H1 (cell line): ENCODE measurements around the gene PDXDC1. TPM values are rescaled to one million over a fixed set of nuclear protein-coding genes. Genes with fewer than 3 reads are reported as not detected.
"Not testable (repeated sequence)": the region's sequence is repeated elsewhere in the genome, so short reads cannot be mapped to it uniquely, and the experiment has no call there.

Experiments used
- CTCF ChIA-PET: fragments of 300-600 bp; sonication (Branson Sonifier 250); formaldehyde crosslinking; loops from one replicate; lab custom pipeline; 2021; ENCODE audit not compliant: partially characterized antibody; lab: Charles Lee
- POLR2A ChIA-PET: fragments of 300-600 bp; sonication (Branson Sonifier 250); formaldehyde crosslinking; loops from one replicate; lab custom pipeline; 2021; ENCODE audit warnings: inconsistent platforms; ENCODE audit not compliant: partially characterized antibody; lab: Charles Lee
- DNase-seq, 2 experiments: peaks; one replicate each; pipeline versions ENCODE4 v3.0.0 to v3.0.0-alpha.2; 2010 to 2022; ENCODE audit warnings: low spot score in 2 of 2, low read depth in 1 of 2, mixed read lengths in 1 of 2
- FAIRE-seq: peaks from 2 replicates; lab custom pipeline; 2011; peaks lifted over from hg19 to GRCh38; lab: Jason Lieb, UNC
- H2AFZ ChIP-seq: 2 replicates; pipeline ENCODE4 v1.8.1; 2012; ENCODE audit warnings: low read length, inconsistent platforms
- H2AK5ac ChIP-seq: 2 replicates; pipeline ENCODE4 v1.6.1; 2013; ENCODE audit warnings: low read depth, low read length
- H2BK120ac ChIP-seq: replicated peaks from 2 replicates; pipeline ENCODE3; 2013; ENCODE audit warnings: low read depth, low read length, inconsistent platforms
- H2BK12ac ChIP-seq: 2 replicates; pipeline ENCODE4 v1.6.1; 2013; ENCODE audit warnings: low read depth, low read length
- H2BK15ac ChIP-seq: 2 replicates; pipeline ENCODE4 v1.6.1; 2013; ENCODE audit warnings: low read length
- H2BK20ac ChIP-seq: 2 replicates; pipeline ENCODE4 v1.6.1; 2013; ENCODE audit warnings: low read length
- H2BK5ac ChIP-seq: 2 replicates; pipeline ENCODE4 v1.6.1; 2013; ENCODE audit warnings: low read depth, low read length
- H3K14ac ChIP-seq: 2 replicates; pipeline ENCODE4 v1.6.1; 2013; ENCODE audit warnings: inconsistent platforms; ENCODE audit not compliant: insufficient read length
- H3K18ac ChIP-seq: 2 replicates; pipeline ENCODE4 v1.6.1; 2013; ENCODE audit warnings: low read length; ENCODE audit errors: extremely low read depth
- H3K23ac ChIP-seq: 2 replicates; pipeline ENCODE4 v1.6.1; 2013; ENCODE audit warnings: inconsistent platforms; ENCODE audit not compliant: insufficient read length
- H3K23me2 ChIP-seq: 2 replicates; pipeline ENCODE4 v1.6.1; 2013; ENCODE audit warnings: low read depth, low read length
- H3K27ac ChIP-seq: 2 replicates; pipeline ENCODE4 v1.6.1; 2011; ENCODE audit warnings: low read depth, low read length, inconsistent platforms
- H3K27me3 ChIP-seq, 4 experiments: replicated peaks in 1 of 4; 1 replicate in 1 of 4; 2 replicates in 3 of 4; pipeline versions ENCODE4 v1.6.1 to v1.8.1; 2011 to 2013; ENCODE audit warnings: low read length in 3 of 4, mild to moderate bottlenecking in 3 of 4, inconsistent platforms in 2 of 4, mixed read lengths in 2 of 4, moderate library complexity in 1 of 4; ENCODE audit not compliant: control insufficient read depth in 3 of 4, insufficient read depth in 3 of 4; ENCODE audit errors: extremely low read depth in 1 of 4
- H3K36me3 ChIP-seq, 4 experiments: 2 replicates each; pipeline versions ENCODE4 v1.6.1 to v1.8.1; 2011 to 2013; ENCODE audit warnings: mild to moderate bottlenecking in 4 of 4, low read length in 3 of 4, moderate library complexity in 2 of 4, control low read depth in 1 of 4, inconsistent platforms in 1 of 4; ENCODE audit not compliant: insufficient read depth in 4 of 4, control insufficient read depth in 2 of 4
- H3K4ac ChIP-seq: replicated peaks from 2 replicates; pipeline ENCODE3; 2013; ENCODE audit warnings: low read length, low read depth, mixed read lengths, inconsistent platforms; ENCODE audit not compliant: insufficient read length
- H3K4me1 ChIP-seq, 4 experiments: replicated peaks in 1 of 4; 1 replicate in 1 of 4; 2 replicates in 3 of 4; pipeline versions ENCODE4 v1.6.1 to v1.8.1; 2011 to 2013; ENCODE audit warnings: low read length in 3 of 4, inconsistent platforms in 2 of 4, mixed read lengths in 1 of 4; ENCODE audit not compliant: insufficient read depth in 4 of 4, control insufficient read depth in 3 of 4
- H3K4me2 ChIP-seq, 2 experiments: 2 replicates each; pipeline versions ENCODE4 v1.6.1 to v1.8.1; 2011 to 2013; ENCODE audit warnings: low read depth in 2 of 2, low read length in 2 of 2, control low read depth in 1 of 2, inconsistent platforms in 1 of 2, mild to moderate bottlenecking in 1 of 2; ENCODE audit not compliant: insufficient read depth in 1 of 2
- H3K4me3 ChIP-seq, 4 experiments: fragments of 200-600, 300-600 bp in 1 of 4; sonication (generic), shearing (Covaris generic), sonication (Bioruptor Twin) in 1 of 4; 2 replicates each; pipeline versions ENCODE4 v1.5.1 to v1.8.1; 2011 to 2016; ENCODE audit warnings: low read length in 4 of 4, low read depth in 3 of 4, control low read depth in 2 of 4, inconsistent platforms in 2 of 4, mild to moderate bottlenecking in 2 of 4, mixed read lengths in 1 of 4, moderate library complexity in 1 of 4; ENCODE audit not compliant: insufficient read depth in 2 of 4; ENCODE audit errors: extremely low read depth in 1 of 4
- H3K56ac ChIP-seq: replicated peaks from 2 replicates; pipeline ENCODE3; 2013; ENCODE audit warnings: low read depth, mild to moderate bottlenecking, mixed read lengths, low read length, inconsistent platforms; ENCODE audit not compliant: insufficient read length
- H3K79me1 ChIP-seq: 2 replicates; pipeline ENCODE4 v1.6.1; 2013; ENCODE audit warnings: low read depth, low read length, control low read depth
- H3K79me2 ChIP-seq, 2 experiments: 2 replicates each; pipeline versions ENCODE4 v1.6.1 to v1.8.1; 2012 to 2013; ENCODE audit warnings: low read length in 2 of 2, mild to moderate bottlenecking in 2 of 2, inconsistent platforms in 1 of 2; ENCODE audit not compliant: insufficient read depth in 2 of 2, control insufficient read depth in 1 of 2
- H3K9ac ChIP-seq, 4 experiments: replicated peaks in 1 of 4; 1 replicate in 1 of 4; 2 replicates in 3 of 4; pipeline versions ENCODE4 v1.6.1 to v1.8.1; 2011 to 2013; ENCODE audit warnings: low read depth in 3 of 4, low read length in 3 of 4, control low read depth in 2 of 4, mild to moderate bottlenecking in 2 of 4, moderate library complexity in 2 of 4, inconsistent platforms in 1 of 4; ENCODE audit errors: extremely low read depth in 1 of 4
- H3K9me3 ChIP-seq, 2 experiments: 2 replicates each; pipeline versions ENCODE4 v1.6.1 to v1.8.1; 2012 to 2013; ENCODE audit warnings: mild to moderate bottlenecking in 2 of 2, moderate library complexity in 2 of 2, control low read depth in 1 of 2, inconsistent platforms in 1 of 2, low read depth in 1 of 2, low read length in 1 of 2, mixed read lengths in 1 of 2; ENCODE audit not compliant: insufficient read depth in 2 of 2
- H4K20me1 ChIP-seq, 2 experiments: replicated peaks in 1 of 2; 2 replicates each; pipeline versions ENCODE3 to v1.8.1; 2011 to 2013; ENCODE audit warnings: inconsistent platforms in 2 of 2, low read length in 2 of 2, mild to moderate bottlenecking in 1 of 2; ENCODE audit not compliant: insufficient read depth in 2 of 2, control insufficient read depth in 1 of 2
- H4K5ac ChIP-seq: 2 replicates; pipeline ENCODE4 v1.6.1; 2013; ENCODE audit warnings: low read length, low read depth, mixed read lengths, inconsistent platforms; ENCODE audit not compliant: insufficient read length
- H4K8ac ChIP-seq: 2 replicates; pipeline ENCODE4 v1.8.0; 2013; ENCODE audit warnings: mild to moderate bottlenecking, moderate library complexity, low read length, inconsistent platforms; ENCODE audit not compliant: insufficient read depth; ENCODE audit errors: extremely low read depth
- H4K91ac ChIP-seq: replicated peaks from 2 replicates; pipeline ENCODE3; 2013; ENCODE audit warnings: low read length, mixed read lengths, inconsistent platforms; ENCODE audit not compliant: insufficient read length
- WGBS, 2 experiments: shearing (Covaris generic) in 1 of 2; methylation state at CpG; one replicate each; pipeline versions ENCODE4 v1.1.6 to v1.1.7; 2013 to 2015; ENCODE audit warnings: low lambda C conversion rate in 2 of 2, mixed read lengths in 2 of 2, inconsistent platforms in 1 of 2, low coverage in 1 of 2, missing lambda C conversion rate in 1 of 2; ENCODE audit not compliant: insufficient replicate concordance in 2 of 2, insufficient coverage in 1 of 2, insufficient read length in 1 of 2; ENCODE audit errors: extremely low coverage in 1 of 2, missing lambda C conversion rate in 1 of 2; 5-methylcytosine and 5-hydroxymethylcytosine counted together
- polyA plus RNA-seq, 7 experiments: library from polyadenylated mRNA; depleted of rRNA in 3 of 7; stranded (reverse) in 5 of 7; unstranded in 2 of 7; fragments of >200 nt in 5 of 7; fragments of 200-250 nt in 2 of 7; gene quantifications; 1 replicate in 5 of 7; 2 replicates in 1 of 7; 4 replicates in 1 of 7; pipeline versions ENCODE4 v1.2.1 to v1.2.3, GENCODE V29; 2011 to 2013; ENCODE audit warnings: missing spikeins in 2 of 7, mixed read lengths in 2 of 7
- total RNA-seq: library from RNA; stranded (reverse); fragmentation: NEBNext Ultra II Directional; extraction: Animal tissue kit (Norgen Biotek cat#: 25700); gene quantifications from 2 replicates; pipeline ENCODE4 v1.2.1, GENCODE V29; 2021

PDXDC1 gene
- total and polyA plus RNA-seq, 2 of the 8 experiments (the other 6 are each of a cell fraction or from before 2014, with no cell fraction given): 56.6 to 118 TPM

GRCh38 chr16:15137514-15137913 is 162.7 kb downstream of the PDXDC1 start:
- H4K5ac ChIP-seq, H3K56ac ChIP-seq, H2BK12ac ChIP-seq, H2BK20ac ChIP-seq, H3K14ac ChIP-seq, H3K4me1 ChIP-seq, POLR2A ChIA-PET, H3K27ac ChIP-seq, H3K4me3 ChIP-seq, H3K23me2 ChIP-seq, H3K18ac ChIP-seq, FAIRE-seq, H2AK5ac ChIP-seq, H4K8ac ChIP-seq, H3K9me3 ChIP-seq, H3K79me1 ChIP-seq, H2BK120ac ChIP-seq, H3K9ac ChIP-seq, H3K4me2 ChIP-seq, H2AFZ ChIP-seq, H2BK5ac ChIP-seq, H3K4ac ChIP-seq, H4K91ac ChIP-seq, H3K23ac ChIP-seq, CTCF ChIA-PET, H2BK15ac ChIP-seq, DNase-seq, H3K27me3 ChIP-seq, H4K20me1 ChIP-seq: not testable (repeated sequence)
- Histone ChIP-seq H3K36me3 (peaks cover 0 to 15% (median 3%) of the 10 kb centered on the region in 4 experiments; a peak in 2 of 8 replicates), H3K79me2 (peaks cover 0 to 22% of the 10 kb centered on the region in 2 experiments; a peak in 2 of 4 replicates)
- WGBS, 2 experiments: 89% methylated on average over 5 of the region's 15 CpGs; no CpG with 5 or more reads in 1 of the 2 experiments
